ENCODE results near the gene ARHGEF6. TPM values are rescaled to one million over a fixed set of nuclear protein-coding genes. Genes with fewer than 3 reads are reported as not detected.

The ARHGEF6 gene
- polyA plus RNA-seq, 1 donor from 2014 or later: 1.8 TPM

DNA sequence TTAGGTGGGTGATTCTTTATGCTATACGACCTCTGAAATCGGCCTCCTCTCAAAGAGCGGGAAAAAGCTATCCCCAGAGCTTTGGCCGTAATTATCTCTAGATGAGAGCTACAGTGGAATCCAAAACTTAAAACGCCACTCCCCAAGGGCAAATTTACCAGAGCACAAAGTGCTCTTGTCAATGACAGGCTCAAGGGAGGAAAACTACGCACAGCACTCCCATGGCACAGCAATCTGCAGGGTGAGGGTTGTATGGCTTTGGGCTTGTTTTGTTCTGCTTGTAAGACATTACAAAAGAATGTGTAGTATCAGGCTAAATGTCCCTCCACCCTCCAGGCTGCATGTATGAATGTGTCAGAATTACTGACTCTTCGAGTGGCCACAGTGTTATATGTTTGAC is 44.0 kb downstream of the ARHGEF6 start:
- H3K9me3 ChIP-seq (ENCODE audit: low read length): no peaks in the 10 kb centered on the region
- no peak overlapping the region for H3K9ac ChIP-seq (ENCODE audit: low read length)
- no peak overlapping the region for H2AFZ ChIP-seq (ENCODE audit: low read depth, low read length)
- TF ChIP-seq POLR2AphosphoS5 (IDR thresholded peaks at IDR 0.05) (no peak), MXI1 (conservative IDR thresholded peaks at IDR 0.05; ENCODE audit: poor library complexity, severe bottlenecking) (no peak), EZH2 (IDR thresholded peaks at IDR 0.05; ENCODE audit: borderline replicate concordance, insufficient read depth, low read length, poor library complexity, severe bottlenecking) (no peak)
- TF ChIP-seq, protein P1, sequence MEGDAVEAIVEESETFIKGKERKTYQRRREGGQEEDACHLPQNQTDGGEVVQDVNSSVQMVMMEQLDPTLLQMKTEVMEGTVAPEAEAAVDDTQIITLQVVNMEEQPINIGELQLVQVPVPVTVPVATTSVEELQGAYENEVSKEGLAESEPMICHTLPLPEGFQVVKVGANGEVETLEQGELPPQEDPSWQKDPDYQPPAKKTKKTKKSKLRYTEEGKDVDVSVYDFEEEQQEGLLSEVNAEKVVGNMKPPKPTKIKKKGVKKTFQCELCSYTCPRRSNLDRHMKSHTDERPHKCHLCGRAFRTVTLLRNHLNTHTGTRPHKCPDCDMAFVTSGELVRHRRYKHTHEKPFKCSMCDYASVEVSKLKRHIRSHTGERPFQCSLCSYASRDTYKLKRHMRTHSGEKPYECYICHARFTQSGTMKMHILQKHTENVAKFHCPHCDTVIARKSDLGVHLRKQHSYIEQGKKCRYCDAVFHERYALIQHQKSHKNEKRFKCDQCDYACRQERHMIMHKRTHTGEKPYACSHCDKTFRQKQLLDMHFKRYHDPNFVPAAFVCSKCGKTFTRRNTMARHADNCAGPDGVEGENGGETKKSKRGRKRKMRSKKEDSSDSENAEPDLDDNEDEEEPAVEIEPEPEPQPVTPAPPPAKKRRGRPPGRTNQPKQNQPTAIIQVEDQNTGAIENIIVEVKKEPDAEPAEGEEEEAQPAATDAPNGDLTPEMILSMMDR (IDR thresholded peaks at IDR 0.05; ENCODE audit: poor library complexity, severe bottlenecking): no peak
- H3K79me2 ChIP-seq (replicated peaks; ENCODE audit: insufficient read depth, low read length): no peaks in the 10 kb centered on the region
- no peaks in the 10 kb centered on the region for H3K27me3 ChIP-seq (ENCODE audit: insufficient read depth, low read depth, low read length)
- H3K4me2 ChIP-seq (ENCODE audit: low read length): no peak overlapping the region
- no peak overlapping the region for H3K4me3 ChIP-seq (ENCODE audit: low read length)
- no peaks in the 10 kb centered on the region for H3F3A ChIP-seq (ENCODE audit: insufficient read depth, low read length, poor library complexity, severe bottlenecking)
- no peak overlapping the region for H3K27ac ChIP-seq (ENCODE audit: low read length)
- no peaks in the 10 kb centered on the region for H4K20me1 ChIP-seq (ENCODE audit: insufficient read depth)
- no peaks in the 10 kb centered on the region for H3K36me3 ChIP-seq (ENCODE audit: insufficient read depth, low read length)
- H3K9me2 ChIP-seq (ENCODE audit: insufficient read depth, low read length): no peaks in the 10 kb centered on the region

DNA sequence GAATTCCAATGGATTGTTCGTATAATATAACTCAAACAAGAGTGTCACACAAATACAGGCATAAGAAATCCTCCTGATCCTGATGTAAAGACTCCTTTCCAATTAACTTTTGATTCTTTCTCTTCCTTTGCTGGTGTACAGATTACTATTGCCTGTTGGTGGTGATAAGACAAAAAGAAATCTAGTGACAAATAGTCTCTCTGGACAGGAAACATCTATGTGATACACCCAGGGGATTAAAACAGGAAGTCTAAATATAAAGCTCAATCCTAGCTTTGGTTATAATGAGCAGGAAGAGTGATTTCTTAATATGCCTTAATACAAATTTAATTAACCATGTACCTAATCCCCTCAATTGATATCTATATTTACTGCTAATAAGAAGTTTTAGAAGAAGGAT is 45.1 kb downstream of the ARHGEF6 start:
- Histone ChIP-seq H3K4me3 (ENCODE audit: low read length) (no peak overlapping the region), H3K36me3 (ENCODE audit: insufficient read depth, low read length) (no peaks in the 10 kb centered on the region), H3K27me3 (ENCODE audit: insufficient read depth, low read depth, low read length) (no peaks in the 10 kb centered on the region), H4K20me1 (ENCODE audit: insufficient read depth) (no peaks in the 10 kb centered on the region), H3K4me2 (ENCODE audit: low read length) (no peak overlapping the region), H2AFZ (ENCODE audit: low read depth, low read length) (no peak overlapping the region), H3K27ac (ENCODE audit: low read length) (no peak overlapping the region), H3K9me2 (ENCODE audit: insufficient read depth, low read length) (no peaks in the 10 kb centered on the region), H3K9ac (ENCODE audit: low read length) (no peak overlapping the region), H3K79me2 (replicated peaks; ENCODE audit: insufficient read depth, low read length) (no peaks in the 10 kb centered on the region), H3K9me3 (ENCODE audit: low read length) (no peaks in the 10 kb centered on the region), H3F3A (ENCODE audit: insufficient read depth, low read length, poor library complexity, severe bottlenecking) (no peaks in the 10 kb centered on the region)
- no peak for TF ChIP-seq TAF1 (IDR thresholded peaks at IDR 0.05; ENCODE audit: low read depth)
- TF ChIP-seq, protein P2, sequence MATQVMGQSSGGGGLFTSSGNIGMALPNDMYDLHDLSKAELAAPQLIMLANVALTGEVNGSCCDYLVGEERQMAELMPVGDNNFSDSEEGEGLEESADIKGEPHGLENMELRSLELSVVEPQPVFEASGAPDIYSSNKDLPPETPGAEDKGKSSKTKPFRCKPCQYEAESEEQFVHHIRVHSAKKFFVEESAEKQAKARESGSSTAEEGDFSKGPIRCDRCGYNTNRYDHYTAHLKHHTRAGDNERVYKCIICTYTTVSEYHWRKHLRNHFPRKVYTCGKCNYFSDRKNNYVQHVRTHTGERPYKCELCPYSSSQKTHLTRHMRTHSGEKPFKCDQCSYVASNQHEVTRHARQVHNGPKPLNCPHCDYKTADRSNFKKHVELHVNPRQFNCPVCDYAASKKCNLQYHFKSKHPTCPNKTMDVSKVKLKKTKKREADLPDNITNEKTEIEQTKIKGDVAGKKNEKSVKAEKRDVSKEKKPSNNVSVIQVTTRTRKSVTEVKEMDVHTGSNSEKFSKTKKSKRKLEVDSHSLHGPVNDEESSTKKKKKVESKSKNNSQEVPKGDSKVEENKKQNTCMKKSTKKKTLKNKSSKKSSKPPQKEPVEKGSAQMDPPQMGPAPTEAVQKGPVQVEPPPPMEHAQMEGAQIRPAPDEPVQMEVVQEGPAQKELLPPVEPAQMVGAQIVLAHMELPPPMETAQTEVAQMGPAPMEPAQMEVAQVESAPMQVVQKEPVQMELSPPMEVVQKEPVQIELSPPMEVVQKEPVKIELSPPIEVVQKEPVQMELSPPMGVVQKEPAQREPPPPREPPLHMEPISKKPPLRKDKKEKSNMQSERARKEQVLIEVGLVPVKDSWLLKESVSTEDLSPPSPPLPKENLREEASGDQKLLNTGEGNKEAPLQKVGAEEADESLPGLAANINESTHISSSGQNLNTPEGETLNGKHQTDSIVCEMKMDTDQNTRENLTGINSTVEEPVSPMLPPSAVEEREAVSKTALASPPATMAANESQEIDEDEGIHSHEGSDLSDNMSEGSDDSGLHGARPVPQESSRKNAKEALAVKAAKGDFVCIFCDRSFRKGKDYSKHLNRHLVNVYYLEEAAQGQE (IDR thresholded peaks at IDR 0.05; ENCODE audit: borderline replicate concordance): no peak
- TF ChIP-seq RAD21 (conservative IDR thresholded peaks at IDR 0.05): no peak
- no peak for TF ChIP-seq MXI1 (conservative IDR thresholded peaks at IDR 0.05; ENCODE audit: poor library complexity, severe bottlenecking)
- TF ChIP-seq EZH2 (IDR thresholded peaks at IDR 0.05; ENCODE audit: borderline replicate concordance, insufficient read depth, low read length, poor library complexity, severe bottlenecking): no peak
- no peak for TF ChIP-seq EP300 (conservative IDR thresholded peaks at IDR 0.05; ENCODE audit: poor library complexity, severe bottlenecking)

DNA sequence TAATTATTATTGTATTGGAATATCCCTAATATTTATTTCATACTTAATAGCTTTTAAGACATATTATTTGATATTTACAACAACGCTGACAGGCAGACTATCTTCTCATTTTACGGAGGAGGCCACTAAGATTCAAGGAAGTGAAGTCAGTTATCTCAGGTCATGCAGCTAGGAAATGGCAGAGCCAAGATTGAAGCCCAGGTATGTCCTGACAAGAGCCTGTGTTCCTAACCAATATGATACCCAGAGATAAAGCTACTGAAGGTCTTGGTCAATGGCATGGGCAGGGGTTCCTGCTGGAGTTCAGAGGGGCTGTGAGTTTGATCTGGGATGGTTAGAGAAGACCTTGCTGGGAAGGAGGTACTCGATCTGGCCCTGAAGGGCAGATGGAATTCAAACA is 47.1 kb downstream of the ARHGEF6 start:
- H3F3A ChIP-seq (ENCODE audit: insufficient read depth, low read length, poor library complexity, severe bottlenecking): no peaks in the 10 kb centered on the region
- TF ChIP-seq MXI1 (conservative IDR thresholded peaks at IDR 0.05; ENCODE audit: poor library complexity, severe bottlenecking) (no peak), TAF1 (IDR thresholded peaks at IDR 0.05; ENCODE audit: low read depth) (no peak), EP300 (conservative IDR thresholded peaks at IDR 0.05; ENCODE audit: poor library complexity, severe bottlenecking) (no peak), RAD21 (conservative IDR thresholded peaks at IDR 0.05) (no peak), SMC3 (conservative IDR thresholded peaks at IDR 0.05; ENCODE audit: poor library complexity) (no peak), POLR2AphosphoS5 (IDR thresholded peaks at IDR 0.05) (no peak), EZH2 (IDR thresholded peaks at IDR 0.05; ENCODE audit: borderline replicate concordance, insufficient read depth, low read length, poor library complexity, severe bottlenecking) (no peak)
- TF ChIP-seq, protein P1 (IDR thresholded peaks at IDR 0.05; ENCODE audit: poor library complexity, severe bottlenecking): no peak
- TF ChIP-seq, protein P2 (IDR thresholded peaks at IDR 0.05; ENCODE audit: borderline replicate concordance): no peak
- H3K27me3 ChIP-seq (ENCODE audit: insufficient read depth, low read depth, low read length): no peaks in the 10 kb centered on the region
- no peak overlapping the region for H3K4me3 ChIP-seq (ENCODE audit: low read length)
- no peak overlapping the region for H3K4me2 ChIP-seq (ENCODE audit: low read length)
- no peaks in the 10 kb centered on the region for H3K9me2 ChIP-seq (ENCODE audit: insufficient read depth, low read length)
- no peak overlapping the region for H3K27ac ChIP-seq (ENCODE audit: low read length)
- no peak overlapping the region for H3K9ac ChIP-seq (ENCODE audit: low read length)
- no peaks in the 10 kb centered on the region for H3K79me2 ChIP-seq (replicated peaks; ENCODE audit: insufficient read depth, low read length)
- H3K36me3 ChIP-seq (ENCODE audit: insufficient read depth, low read length): no peaks in the 10 kb centered on the region
- no peaks in the 10 kb centered on the region for H4K20me1 ChIP-seq (ENCODE audit: insufficient read depth)
- no peaks in the 10 kb centered on the region for H3K9me3 ChIP-seq (ENCODE audit: low read length)
- no peak overlapping the region for H2AFZ ChIP-seq (ENCODE audit: low read depth, low read length)
